Osteoblast (primary cell): Measurements from ENCODE around the gene SH2D5. TPM values are rescaled to one million over a fixed set of nuclear protein-coding genes. Genes with fewer than 3 reads are reported as not detected.

Source experiments
- DNase-seq: peaks from one replicate; pipeline ENCODE4 v3.0.0; 2011; ENCODE audit warnings: low spot score, mixed read lengths; ENCODE audit not compliant: insufficient read length; ENCODE audit errors: missing footprints
- H2AFZ ChIP-seq: 2 replicates; pipeline ENCODE4 v1.6.0; 2011; ENCODE audit warnings: mild to moderate bottlenecking, low read length
- H3K27ac ChIP-seq: 2 replicates; pipeline ENCODE4 v1.5.1; 2011; ENCODE audit warnings: mild to moderate bottlenecking, low read depth, low read length, moderate library complexity
- H3K27me3 ChIP-seq: 2 replicates; pipeline ENCODE4 v1.6.0; 2012; ENCODE audit warnings: mild to moderate bottlenecking, control low read depth, inconsistent platforms, low read length, moderate library complexity; ENCODE audit not compliant: insufficient read depth
- H3K36me3 ChIP-seq: 2 replicates; pipeline ENCODE4 v1.5.1; 2011; ENCODE audit warnings: mild to moderate bottlenecking, low read length, control low read depth, moderate library complexity; ENCODE audit not compliant: insufficient read depth
- H3K4me1 ChIP-seq: 2 replicates; pipeline ENCODE4 v1.5.1; 2011; ENCODE audit warnings: mild to moderate bottlenecking, low read length, control low read depth, moderate library complexity; ENCODE audit not compliant: insufficient read depth
- H3K4me2 ChIP-seq: 2 replicates; pipeline ENCODE4 v1.6.0; 2011; ENCODE audit warnings: mild to moderate bottlenecking, low read length; ENCODE audit not compliant: insufficient read depth
- H3K4me3 ChIP-seq: fragments of 200-600 bp; sonication (generic); 3 replicates; pipeline ENCODE4 v1.5.1; 2012; ENCODE audit warnings: mild to moderate bottlenecking, low read length, inconsistent platforms; ENCODE audit not compliant: insufficient read depth
- H3K79me2 ChIP-seq: 2 replicates; pipeline ENCODE4 v1.6.0; 2012; ENCODE audit warnings: mild to moderate bottlenecking, low read length, control low read depth, inconsistent platforms; ENCODE audit not compliant: insufficient read depth
- H3K9me3 ChIP-seq: 2 replicates; pipeline ENCODE4 v1.5.1; 2011; ENCODE audit warnings: low read depth, low read length, control low read depth
- H4K20me1 ChIP-seq: 2 replicates; pipeline ENCODE4 v1.6.0; 2012; ENCODE audit warnings: mild to moderate bottlenecking, low read length, control low read depth; ENCODE audit not compliant: insufficient read depth
- total RNA-seq: library from RNA; depleted of rRNA; stranded (reverse); fragments of >200 nt; gene quantifications from 2 replicates; pipeline ENCODE4 v1.2.3, GENCODE V29; 2012
- TF ChIP-seq, protein P1 (sequence below): IDR thresholded peaks from 2 replicates; pipeline ENCODE4 v1.5.1; 2011; ENCODE audit warnings: mild to moderate bottlenecking, low read depth, low read length, moderate library complexity; ENCODE audit errors: extremely low read depth

SH2D5 gene
- total RNA-seq, 1 donor = 1.4 TPM

DNA sequence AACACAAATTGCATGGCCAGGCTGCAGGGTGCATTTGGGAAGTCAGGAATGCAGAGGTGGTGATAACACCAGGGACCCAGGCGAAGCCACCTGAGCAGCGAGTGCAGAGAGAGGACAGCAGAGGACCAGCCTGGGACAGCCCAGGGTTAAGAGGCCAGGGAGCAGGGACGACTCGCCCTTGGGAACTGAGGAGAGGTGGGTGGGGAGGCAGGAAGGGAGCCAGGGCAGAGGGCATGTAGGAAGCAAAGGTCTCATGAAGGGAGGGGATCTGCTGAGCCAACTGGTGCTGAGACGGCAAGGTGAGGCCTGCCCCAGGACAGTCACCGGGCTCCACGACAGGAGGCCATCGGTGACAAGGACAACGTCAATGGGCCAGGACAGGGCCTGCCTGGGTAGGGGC lies 31.1 kb downstream of the SH2D5 start:
- Histone ChIP-seq H3K27ac (no peak overlapping the region), H3K4me2 (no peak overlapping the region), H3K4me3 (no peak overlapping the region), H2AFZ (no peak overlapping the region), H3K4me1 (peaks cover 17% of the 10 kb centered on the region), H3K79me2 (no peaks in the 10 kb centered on the region), H3K9me3 (no peaks in the 10 kb centered on the region), H4K20me1 (no peaks in the 10 kb centered on the region), H3K27me3 (no peaks in the 10 kb centered on the region), H3K36me3 (no peaks in the 10 kb centered on the region)
- TF ChIP-seq, protein P1, sequence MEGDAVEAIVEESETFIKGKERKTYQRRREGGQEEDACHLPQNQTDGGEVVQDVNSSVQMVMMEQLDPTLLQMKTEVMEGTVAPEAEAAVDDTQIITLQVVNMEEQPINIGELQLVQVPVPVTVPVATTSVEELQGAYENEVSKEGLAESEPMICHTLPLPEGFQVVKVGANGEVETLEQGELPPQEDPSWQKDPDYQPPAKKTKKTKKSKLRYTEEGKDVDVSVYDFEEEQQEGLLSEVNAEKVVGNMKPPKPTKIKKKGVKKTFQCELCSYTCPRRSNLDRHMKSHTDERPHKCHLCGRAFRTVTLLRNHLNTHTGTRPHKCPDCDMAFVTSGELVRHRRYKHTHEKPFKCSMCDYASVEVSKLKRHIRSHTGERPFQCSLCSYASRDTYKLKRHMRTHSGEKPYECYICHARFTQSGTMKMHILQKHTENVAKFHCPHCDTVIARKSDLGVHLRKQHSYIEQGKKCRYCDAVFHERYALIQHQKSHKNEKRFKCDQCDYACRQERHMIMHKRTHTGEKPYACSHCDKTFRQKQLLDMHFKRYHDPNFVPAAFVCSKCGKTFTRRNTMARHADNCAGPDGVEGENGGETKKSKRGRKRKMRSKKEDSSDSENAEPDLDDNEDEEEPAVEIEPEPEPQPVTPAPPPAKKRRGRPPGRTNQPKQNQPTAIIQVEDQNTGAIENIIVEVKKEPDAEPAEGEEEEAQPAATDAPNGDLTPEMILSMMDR = no peak
- peak; percentile 35 for DNase-seq

GRCh38 chr1:20700636-20701215 lies 31.8 kb downstream of the SH2D5 start:
- TF ChIP-seq, protein P1 = no peak
- no peak overlapping the region for H3K4me3 ChIP-seq

DNA sequence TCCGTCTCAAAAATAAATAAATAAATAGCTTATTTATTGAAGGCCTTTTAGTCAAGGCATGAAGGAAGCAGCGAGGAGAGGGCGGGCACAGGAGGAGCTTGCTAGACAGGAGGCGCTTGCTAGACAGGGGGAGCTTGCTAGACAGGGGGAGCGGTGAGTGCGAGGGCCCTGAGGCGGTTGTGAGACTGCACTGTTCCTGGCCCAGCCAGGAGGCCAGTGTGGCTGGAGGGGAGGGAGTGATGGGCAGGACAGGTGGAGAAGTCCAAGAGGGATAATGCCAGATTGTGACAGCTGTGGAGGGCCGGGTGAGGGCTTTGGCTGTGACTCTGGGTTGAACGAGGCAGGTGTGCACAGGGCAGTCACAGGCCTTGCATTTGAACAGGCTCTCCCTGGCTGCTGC lies 32.9 kb downstream of the SH2D5 start:
- Histone ChIP-seq H3K36me3 (no peaks in the 10 kb centered on the region), H3K79me2 (no peaks in the 10 kb centered on the region), H3K27me3 (no peaks in the 10 kb centered on the region), H2AFZ (no peak overlapping the region), H3K4me2 (no peak overlapping the region), H3K4me1 (peaks cover 17% of the 10 kb centered on the region), H3K4me3 (no peak overlapping the region), H3K27ac (no peak overlapping the region), H4K20me1 (no peaks in the 10 kb centered on the region), H3K9me3 (no peaks in the 10 kb centered on the region)
- TF ChIP-seq, protein P1 = no peak
- peak; percentile 88 for DNase-seq

More at GRCh38 chr1:20700636-20701215, 31.8 kb downstream of the SH2D5 start:
- H2AFZ ChIP-seq = no peak overlapping the region
- DNase-seq = peak; percentile 48
- H3K4me2 ChIP-seq = no peak overlapping the region
- no peaks in the 10 kb centered on the region for H4K20me1 ChIP-seq
- H3K27ac ChIP-seq = no peak overlapping the region
- no peaks in the 10 kb centered on the region for H3K27me3 ChIP-seq
- H3K9me3 ChIP-seq = no peaks in the 10 kb centered on the region
- H3K79me2 ChIP-seq = no peaks in the 10 kb centered on the region
- no peaks in the 10 kb centered on the region for H3K36me3 ChIP-seq
- H3K4me1 ChIP-seq = peaks cover 17% of the 10 kb centered on the region

- Histone ChIP-seq H3K36me3 (no peaks in the 10 kb centered on the region), H3K4me2 (peak overlapping the region; percentile 42), H4K20me1 (no peaks in the 10 kb centered on the region), H2AFZ (no peak overlapping the region), H3K27ac (no peak overlapping the region), H3K4me3 (no peak overlapping the region), H3K4me1 (peaks cover 17% of the 10 kb centered on the region), H3K9me3 (no peaks in the 10 kb centered on the region), H3K79me2 (no peaks in the 10 kb centered on the region), H3K27me3 (no peaks in the 10 kb centered on the region)
- DNase-seq = peak; percentile 95
- TF ChIP-seq, protein P1 = no peak
These were observed 34.1 kb downstream of the SH2D5 start for GRCh38 chr1:20698195-20698910.
